Suprapubic skin (tissue), 3 donors: Measurements from ENCODE around the gene RAMP2.

Experiments used
- CTCF ChIP-seq, 2 donors: fragments of 200-600 bp in 1 of 2; fragments of 450-650 bp in 1 of 2; sonication (generic) in 1 of 2; IDR thresholded peaks; one replicate each; pipeline ENCODE4 v1.5.1; 2016 to 2019; ENCODE audit warnings: antibody characterized with exemption in 2 of 2, mild to moderate bottlenecking in 1 of 2, moderate library complexity in 1 of 2
- POLR2AphosphoS5 ChIP-seq, 3 donors: sonication (generic); formaldehyde crosslinking; IDR thresholded peaks; one replicate each; pipeline ENCODE4 v1.6.1; 2017; ENCODE audit warnings: antibody characterized with exemption in 3 of 3

DNA sequence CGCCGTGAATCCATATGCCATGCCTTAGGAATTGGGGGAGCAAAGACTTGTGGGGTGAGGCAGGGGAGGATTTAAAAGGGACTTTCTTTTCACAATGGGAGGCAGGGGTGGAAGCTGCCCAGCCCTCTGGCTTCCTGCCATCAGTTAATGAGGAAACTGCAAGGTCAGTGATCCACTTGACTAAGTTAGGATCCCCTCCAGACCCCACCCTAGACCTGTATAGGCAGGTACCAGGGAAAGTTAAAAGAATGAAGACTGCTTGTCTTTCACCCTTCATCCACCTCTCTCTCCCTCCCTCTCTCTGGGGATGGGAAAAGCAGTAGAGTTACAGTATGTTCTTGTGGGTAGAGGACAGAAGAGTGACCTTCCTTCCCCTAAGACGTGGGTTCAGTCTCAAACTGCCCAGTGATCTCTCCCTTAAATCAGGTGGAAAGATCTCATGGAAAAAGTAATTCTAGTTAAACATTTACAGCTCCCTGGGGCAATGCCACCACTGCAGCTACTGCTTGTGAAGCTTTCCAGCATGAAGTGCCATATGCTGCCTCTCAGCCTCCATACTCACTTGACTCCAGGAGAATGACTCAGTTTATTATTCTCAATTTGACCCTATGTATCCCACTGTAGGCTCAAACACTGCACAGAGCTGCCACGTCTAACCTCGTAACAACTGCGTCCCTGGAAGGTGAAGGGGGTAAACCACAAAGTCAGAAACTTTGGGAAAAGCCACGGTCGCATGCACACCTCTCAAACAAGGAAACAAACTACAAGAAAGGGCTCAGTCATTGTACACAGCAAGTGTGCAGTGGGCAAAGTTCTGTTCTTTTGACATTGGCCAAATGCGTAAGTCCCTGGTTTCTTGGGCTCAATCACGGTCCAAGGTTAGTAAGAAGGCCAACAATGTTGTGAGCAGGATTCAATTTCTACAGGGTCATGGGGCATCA lies 36.3 kb downstream of the RAMP2 start:
- TF ChIP-seq POLR2AphosphoS5 (IDR thresholded peaks at IDR 0.05) (no peak), CTCF (IDR thresholded peaks at IDR 0.05) (no peak)
